GM23338 (cell line): ENCODE results near the gene STON2. TPM values are rescaled to one million over a fixed set of nuclear protein-coding genes. Genes with fewer than 3 reads are reported as not detected.
A peak's percentile ranks its signal among the peaks of the same experiment; 100 is the strongest.

Experiments used
- ATAC-seq: fragments of 200-7000 bp; cut with Tn5 transposase; 3 replicates; pipeline ENCODE4 v1.9.1; 2020
- DNase-seq: peaks from one replicate; pipeline ENCODE4 v3.0.0-alpha.2; 2015; ENCODE audit warnings: low spot score
- H2AFZ ChIP-seq: fragments of 200-600 bp; sonication (generic); 2 replicates; pipeline ENCODE4 v1.8.0; 2016; ENCODE audit warnings: antibody characterized with exemption, mild to moderate bottlenecking, moderate library complexity
- H3F3A ChIP-seq: fragments of 200-600 bp; sonication (generic); replicated peaks from 2 replicates; pipeline ENCODE4 v1.8.0; 2017; ENCODE audit warnings: antibody characterized with exemption, mixed run types, low read depth
- H3K27ac ChIP-seq: fragments of 200-600 bp; sonication (generic); 2 replicates; pipeline ENCODE4 v1.6.1; 2016; ENCODE audit warnings: low read depth
- H3K27me3 ChIP-seq: fragments of 200-600 bp; sonication (generic); 2 replicates; pipeline ENCODE4 v1.8.0; 2016; ENCODE audit warnings: mild to moderate bottlenecking, mixed run types, moderate library complexity; ENCODE audit not compliant: insufficient read depth
- H3K36me3 ChIP-seq: fragments of 200-600 bp; sonication (generic); 2 replicates; pipeline ENCODE4 v1.8.0; 2016; ENCODE audit warnings: mild to moderate bottlenecking; ENCODE audit not compliant: insufficient read depth
- H3K4me1 ChIP-seq: fragments of 200-600 bp; sonication (generic); 2 replicates; pipeline ENCODE4 v1.8.0; 2016; ENCODE audit warnings: mild to moderate bottlenecking, moderate library complexity; ENCODE audit not compliant: insufficient read depth
- H3K4me2 ChIP-seq: fragments of 200-600 bp; sonication (generic); 2 replicates; pipeline ENCODE4 v1.7.1; 2017; ENCODE audit warnings: mixed run types
- H3K4me3 ChIP-seq: fragments of 200-600 bp; sonication (generic); 2 replicates; pipeline ENCODE4 v1.6.1; 2016; ENCODE audit warnings: mixed run types
- H3K79me2 ChIP-seq: fragments of 200-600 bp; sonication (generic); replicated peaks from 2 replicates; pipeline ENCODE4 v1.8.0; 2017; ENCODE audit warnings: mild to moderate bottlenecking; ENCODE audit not compliant: insufficient read depth
- H3K9me2 ChIP-seq: fragments of 200-600 bp; sonication (generic); 2 replicates; pipeline ENCODE4 v1.8.0; 2017; ENCODE audit not compliant: insufficient read depth
- H4K20me1 ChIP-seq: fragments of 200-600 bp; sonication (generic); replicated peaks from 2 replicates; pipeline ENCODE4 v1.8.0; 2017; ENCODE audit warnings: mild to moderate bottlenecking; ENCODE audit not compliant: insufficient read depth
- H3K27ac Mint-ChIP-seq: 2 replicates; pipeline ENCODE4 v1.8.0; 2020; ENCODE audit warnings: inconsistent platforms, mild to moderate bottlenecking, moderate library complexity, mixed read lengths
- H3K27me3 Mint-ChIP-seq: 3 replicates; pipeline ENCODE4 v1.8.0; 2022; ENCODE audit warnings: low read depth, mild to moderate bottlenecking, moderate library complexity, mixed read lengths, inconsistent platforms; ENCODE audit not compliant: insufficient read depth, poor library complexity
- H3K36me3 Mint-ChIP-seq: 3 replicates; pipeline ENCODE4 v1.8.0; 2021; ENCODE audit warnings: low read depth, mild to moderate bottlenecking, inconsistent platforms, moderate library complexity, mixed read lengths
- H3K4me1 Mint-ChIP-seq: 3 replicates; pipeline ENCODE4 v1.8.0; 2020; ENCODE audit warnings: mild to moderate bottlenecking, inconsistent platforms, mixed read lengths
- H3K4me3 Mint-ChIP-seq: 3 replicates; pipeline ENCODE4 v1.8.0; 2021; ENCODE audit warnings: moderate library complexity, mild to moderate bottlenecking, inconsistent platforms, mixed read lengths
- H3K9me3 Mint-ChIP-seq: 3 replicates; pipeline ENCODE4 v1.8.0; 2020; ENCODE audit warnings: moderate library complexity, mild to moderate bottlenecking, inconsistent platforms, mixed read lengths
- CREB1 ChIP-seq: fragments of 250-450 bp; sonication (Bioruptor Pico); IDR thresholded peaks from 2 replicates; pipeline ENCODE4 v1.5.0; 2020; ENCODE audit warnings: low read depth, mild to moderate bottlenecking, moderate library complexity
- EZH2 ChIP-seq: fragments of 200-600 bp; sonication (generic); IDR thresholded peaks from one replicate; pipeline ENCODE4 v1.8.0; 2017; ENCODE audit warnings: antibody characterized with exemption, mild to moderate bottlenecking, low read depth; ENCODE audit not compliant: unreplicated experiment
- EZH2phosphoT487 ChIP-seq: fragments of 200-600 bp; sonication (generic); IDR thresholded peaks from one replicate; pipeline ENCODE4 v1.8.1; 2018; ENCODE audit warnings: antibody characterized with exemption; ENCODE audit not compliant: unreplicated experiment
- JUNB ChIP-seq: IDR thresholded peaks from one replicate; pipeline ENCODE4 v1.6.1; 2016; ENCODE audit warnings: antibody characterized with exemption; ENCODE audit not compliant: unreplicated experiment
- NANOG ChIP-seq: IDR thresholded peaks from 2 replicates; pipeline ENCODE4 v1.6.1; 2016; ENCODE audit warnings: antibody characterized with exemption, borderline replicate concordance
- POLR2AphosphoS5 ChIP-seq: IDR thresholded peaks from 2 replicates; pipeline ENCODE4 v1.6.1; 2016; ENCODE audit warnings: antibody characterized with exemption, low read depth
- STAT1 ChIP-seq: IDR thresholded peaks from one replicate; pipeline ENCODE4 v1.6.1; 2016; ENCODE audit warnings: antibody characterized with exemption; ENCODE audit not compliant: unreplicated experiment
- ZNF114 ChIP-seq: fragments of 250-450 bp; sonication (Bioruptor Pico); IDR thresholded peaks from 2 replicates; pipeline ENCODE4 v1.5.0; 2020; ENCODE audit warnings: mild to moderate bottlenecking, moderate library complexity
- ZNF331 ChIP-seq: fragments of 250-450 bp; sonication (Bioruptor Pico); IDR thresholded peaks from 2 replicates; pipeline ENCODE4 v1.5.0; 2020; ENCODE audit warnings: low read depth, mild to moderate bottlenecking, moderate library complexity
- polyA plus RNA-seq: library from polyadenylated mRNA; unstranded; fragments of >200 nt; fragmentation: Nextera tagmentation; extraction: Ambion mirVana; gene quantifications from 2 replicates; pipeline ENCODE4 v1.2.1, GENCODE V29; 2016
- total RNA-seq: library from RNA; depleted of rRNA; stranded (reverse); fragments of >200 nt; shearing (Covaris generic); gene quantifications from 2 replicates; pipeline ENCODE4 v1.2.3, GENCODE V29; 2014
- TF ChIP-seq, protein P1 (sequence below), 2 experiments: fragments of 200-600 bp in 1 of 2; sonication (generic) in 1 of 2; conservative IDR thresholded peaks; 2 replicates each; pipeline versions ENCODE4 v1.5.1 to v1.6.1; 2016 to 2017; ENCODE audit warnings: antibody characterized with exemption in 2 of 2, low read depth in 2 of 2, mild to moderate bottlenecking in 2 of 2, moderate library complexity in 1 of 2
- TF ChIP-seq, protein P2 (sequence below): IDR thresholded peaks from one replicate; pipeline ENCODE4 v1.6.1; 2018; ENCODE audit warnings: antibody characterized with exemption; ENCODE audit not compliant: unreplicated experiment
- TF ChIP-seq, protein P3 (sequence below): IDR thresholded peaks from 2 replicates; pipeline ENCODE4 v1.6.1; 2016; ENCODE audit warnings: antibody characterized with exemption
- TF ChIP-seq, protein P4 (sequence below): fragments of 250-450 bp; sonication (Bioruptor Pico); IDR thresholded peaks from 2 replicates; pipeline ENCODE4 v1.5.0; 2020; ENCODE audit warnings: mild to moderate bottlenecking, moderate library complexity

Gene STON2
- total and polyA plus RNA-seq, 2 experiments from 2014 or later = 8.2 to 71.0 TPM

DNA sequence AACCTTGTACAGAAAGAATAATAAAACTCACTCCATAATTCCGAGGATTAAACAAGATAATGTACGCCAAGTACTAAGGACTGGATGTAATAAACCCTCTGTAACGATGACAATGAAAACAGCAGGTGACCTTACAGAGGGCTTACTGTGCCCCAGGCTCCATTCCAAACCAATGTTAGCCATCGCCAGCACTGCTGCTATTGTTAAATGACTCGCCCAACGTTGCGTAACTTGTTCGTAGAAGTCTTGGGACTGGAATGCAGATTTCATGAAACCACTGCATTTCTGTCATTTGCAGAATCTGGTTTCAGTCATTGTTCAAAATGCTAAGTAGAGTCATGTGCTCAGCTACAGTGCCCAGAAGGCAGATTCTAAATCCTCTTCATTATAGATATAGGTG lies 728 bp upstream of the STON2 start:
- Histone ChIP-seq H3K79me2 (peaks cover 11% of the 10 kb centered on the region; the same call in 1 of the 2 replicates), H3K4me3 (no peak overlapping the region), H4K20me1 (peaks cover 5% of the 10 kb centered on the region), H3K4me1 (no peaks in the 10 kb centered on the region), H3K36me3 (peaks cover 5% of the 10 kb centered on the region), H3K27ac (no peak overlapping the region), H2AFZ (no peak overlapping the region), H3K27me3 (no peaks in the 10 kb centered on the region), H3F3A (no peaks in the 10 kb centered on the region), H3K9me2 (no peaks in the 10 kb centered on the region), H3K4me2 (no peak overlapping the region)
- Mint-ChIP-seq H3K4me1 (peaks cover 11% of the 10 kb centered on the region), H3K36me3 (peaks cover 27% of the 10 kb centered on the region), H3K27me3 (peaks cover 7% of the 10 kb centered on the region), H3K27ac (no peak overlapping the region), H3K4me3 (no peak overlapping the region), H3K9me3 (no peaks in the 10 kb centered on the region)
- TF ChIP-seq POLR2AphosphoS5 = no peak
- TF ChIP-seq ZNF114 (CRISPR knock-in tag) = no peak
- no peak for TF ChIP-seq STAT1
- TF ChIP-seq, protein P1, sequence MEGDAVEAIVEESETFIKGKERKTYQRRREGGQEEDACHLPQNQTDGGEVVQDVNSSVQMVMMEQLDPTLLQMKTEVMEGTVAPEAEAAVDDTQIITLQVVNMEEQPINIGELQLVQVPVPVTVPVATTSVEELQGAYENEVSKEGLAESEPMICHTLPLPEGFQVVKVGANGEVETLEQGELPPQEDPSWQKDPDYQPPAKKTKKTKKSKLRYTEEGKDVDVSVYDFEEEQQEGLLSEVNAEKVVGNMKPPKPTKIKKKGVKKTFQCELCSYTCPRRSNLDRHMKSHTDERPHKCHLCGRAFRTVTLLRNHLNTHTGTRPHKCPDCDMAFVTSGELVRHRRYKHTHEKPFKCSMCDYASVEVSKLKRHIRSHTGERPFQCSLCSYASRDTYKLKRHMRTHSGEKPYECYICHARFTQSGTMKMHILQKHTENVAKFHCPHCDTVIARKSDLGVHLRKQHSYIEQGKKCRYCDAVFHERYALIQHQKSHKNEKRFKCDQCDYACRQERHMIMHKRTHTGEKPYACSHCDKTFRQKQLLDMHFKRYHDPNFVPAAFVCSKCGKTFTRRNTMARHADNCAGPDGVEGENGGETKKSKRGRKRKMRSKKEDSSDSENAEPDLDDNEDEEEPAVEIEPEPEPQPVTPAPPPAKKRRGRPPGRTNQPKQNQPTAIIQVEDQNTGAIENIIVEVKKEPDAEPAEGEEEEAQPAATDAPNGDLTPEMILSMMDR (conservative IDR thresholded peaks at IDR 0.05; ENCODE audit: low read depth in 2 of 2) = no peak
- TF ChIP-seq, protein P2, sequence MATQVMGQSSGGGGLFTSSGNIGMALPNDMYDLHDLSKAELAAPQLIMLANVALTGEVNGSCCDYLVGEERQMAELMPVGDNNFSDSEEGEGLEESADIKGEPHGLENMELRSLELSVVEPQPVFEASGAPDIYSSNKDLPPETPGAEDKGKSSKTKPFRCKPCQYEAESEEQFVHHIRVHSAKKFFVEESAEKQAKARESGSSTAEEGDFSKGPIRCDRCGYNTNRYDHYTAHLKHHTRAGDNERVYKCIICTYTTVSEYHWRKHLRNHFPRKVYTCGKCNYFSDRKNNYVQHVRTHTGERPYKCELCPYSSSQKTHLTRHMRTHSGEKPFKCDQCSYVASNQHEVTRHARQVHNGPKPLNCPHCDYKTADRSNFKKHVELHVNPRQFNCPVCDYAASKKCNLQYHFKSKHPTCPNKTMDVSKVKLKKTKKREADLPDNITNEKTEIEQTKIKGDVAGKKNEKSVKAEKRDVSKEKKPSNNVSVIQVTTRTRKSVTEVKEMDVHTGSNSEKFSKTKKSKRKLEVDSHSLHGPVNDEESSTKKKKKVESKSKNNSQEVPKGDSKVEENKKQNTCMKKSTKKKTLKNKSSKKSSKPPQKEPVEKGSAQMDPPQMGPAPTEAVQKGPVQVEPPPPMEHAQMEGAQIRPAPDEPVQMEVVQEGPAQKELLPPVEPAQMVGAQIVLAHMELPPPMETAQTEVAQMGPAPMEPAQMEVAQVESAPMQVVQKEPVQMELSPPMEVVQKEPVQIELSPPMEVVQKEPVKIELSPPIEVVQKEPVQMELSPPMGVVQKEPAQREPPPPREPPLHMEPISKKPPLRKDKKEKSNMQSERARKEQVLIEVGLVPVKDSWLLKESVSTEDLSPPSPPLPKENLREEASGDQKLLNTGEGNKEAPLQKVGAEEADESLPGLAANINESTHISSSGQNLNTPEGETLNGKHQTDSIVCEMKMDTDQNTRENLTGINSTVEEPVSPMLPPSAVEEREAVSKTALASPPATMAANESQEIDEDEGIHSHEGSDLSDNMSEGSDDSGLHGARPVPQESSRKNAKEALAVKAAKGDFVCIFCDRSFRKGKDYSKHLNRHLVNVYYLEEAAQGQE = no peak
- TF ChIP-seq ZNF331 (CRISPR knock-in tag) = no peak
- TF ChIP-seq, protein P3, sequence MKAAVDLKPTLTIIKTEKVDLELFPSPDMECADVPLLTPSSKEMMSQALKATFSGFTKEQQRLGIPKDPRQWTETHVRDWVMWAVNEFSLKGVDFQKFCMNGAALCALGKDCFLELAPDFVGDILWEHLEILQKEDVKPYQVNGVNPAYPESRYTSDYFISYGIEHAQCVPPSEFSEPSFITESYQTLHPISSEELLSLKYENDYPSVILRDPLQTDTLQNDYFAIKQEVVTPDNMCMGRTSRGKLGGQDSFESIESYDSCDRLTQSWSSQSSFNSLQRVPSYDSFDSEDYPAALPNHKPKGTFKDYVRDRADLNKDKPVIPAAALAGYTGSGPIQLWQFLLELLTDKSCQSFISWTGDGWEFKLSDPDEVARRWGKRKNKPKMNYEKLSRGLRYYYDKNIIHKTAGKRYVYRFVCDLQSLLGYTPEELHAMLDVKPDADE = no peak
- no peak for TF ChIP-seq JUNB
- TF ChIP-seq EZH2 = no peak
- TF ChIP-seq EZH2phosphoT487 = no peak
- no peak for TF ChIP-seq CREB1 (CRISPR knock-in tag)
- TF ChIP-seq NANOG = no peak
- TF ChIP-seq, protein P4, sequence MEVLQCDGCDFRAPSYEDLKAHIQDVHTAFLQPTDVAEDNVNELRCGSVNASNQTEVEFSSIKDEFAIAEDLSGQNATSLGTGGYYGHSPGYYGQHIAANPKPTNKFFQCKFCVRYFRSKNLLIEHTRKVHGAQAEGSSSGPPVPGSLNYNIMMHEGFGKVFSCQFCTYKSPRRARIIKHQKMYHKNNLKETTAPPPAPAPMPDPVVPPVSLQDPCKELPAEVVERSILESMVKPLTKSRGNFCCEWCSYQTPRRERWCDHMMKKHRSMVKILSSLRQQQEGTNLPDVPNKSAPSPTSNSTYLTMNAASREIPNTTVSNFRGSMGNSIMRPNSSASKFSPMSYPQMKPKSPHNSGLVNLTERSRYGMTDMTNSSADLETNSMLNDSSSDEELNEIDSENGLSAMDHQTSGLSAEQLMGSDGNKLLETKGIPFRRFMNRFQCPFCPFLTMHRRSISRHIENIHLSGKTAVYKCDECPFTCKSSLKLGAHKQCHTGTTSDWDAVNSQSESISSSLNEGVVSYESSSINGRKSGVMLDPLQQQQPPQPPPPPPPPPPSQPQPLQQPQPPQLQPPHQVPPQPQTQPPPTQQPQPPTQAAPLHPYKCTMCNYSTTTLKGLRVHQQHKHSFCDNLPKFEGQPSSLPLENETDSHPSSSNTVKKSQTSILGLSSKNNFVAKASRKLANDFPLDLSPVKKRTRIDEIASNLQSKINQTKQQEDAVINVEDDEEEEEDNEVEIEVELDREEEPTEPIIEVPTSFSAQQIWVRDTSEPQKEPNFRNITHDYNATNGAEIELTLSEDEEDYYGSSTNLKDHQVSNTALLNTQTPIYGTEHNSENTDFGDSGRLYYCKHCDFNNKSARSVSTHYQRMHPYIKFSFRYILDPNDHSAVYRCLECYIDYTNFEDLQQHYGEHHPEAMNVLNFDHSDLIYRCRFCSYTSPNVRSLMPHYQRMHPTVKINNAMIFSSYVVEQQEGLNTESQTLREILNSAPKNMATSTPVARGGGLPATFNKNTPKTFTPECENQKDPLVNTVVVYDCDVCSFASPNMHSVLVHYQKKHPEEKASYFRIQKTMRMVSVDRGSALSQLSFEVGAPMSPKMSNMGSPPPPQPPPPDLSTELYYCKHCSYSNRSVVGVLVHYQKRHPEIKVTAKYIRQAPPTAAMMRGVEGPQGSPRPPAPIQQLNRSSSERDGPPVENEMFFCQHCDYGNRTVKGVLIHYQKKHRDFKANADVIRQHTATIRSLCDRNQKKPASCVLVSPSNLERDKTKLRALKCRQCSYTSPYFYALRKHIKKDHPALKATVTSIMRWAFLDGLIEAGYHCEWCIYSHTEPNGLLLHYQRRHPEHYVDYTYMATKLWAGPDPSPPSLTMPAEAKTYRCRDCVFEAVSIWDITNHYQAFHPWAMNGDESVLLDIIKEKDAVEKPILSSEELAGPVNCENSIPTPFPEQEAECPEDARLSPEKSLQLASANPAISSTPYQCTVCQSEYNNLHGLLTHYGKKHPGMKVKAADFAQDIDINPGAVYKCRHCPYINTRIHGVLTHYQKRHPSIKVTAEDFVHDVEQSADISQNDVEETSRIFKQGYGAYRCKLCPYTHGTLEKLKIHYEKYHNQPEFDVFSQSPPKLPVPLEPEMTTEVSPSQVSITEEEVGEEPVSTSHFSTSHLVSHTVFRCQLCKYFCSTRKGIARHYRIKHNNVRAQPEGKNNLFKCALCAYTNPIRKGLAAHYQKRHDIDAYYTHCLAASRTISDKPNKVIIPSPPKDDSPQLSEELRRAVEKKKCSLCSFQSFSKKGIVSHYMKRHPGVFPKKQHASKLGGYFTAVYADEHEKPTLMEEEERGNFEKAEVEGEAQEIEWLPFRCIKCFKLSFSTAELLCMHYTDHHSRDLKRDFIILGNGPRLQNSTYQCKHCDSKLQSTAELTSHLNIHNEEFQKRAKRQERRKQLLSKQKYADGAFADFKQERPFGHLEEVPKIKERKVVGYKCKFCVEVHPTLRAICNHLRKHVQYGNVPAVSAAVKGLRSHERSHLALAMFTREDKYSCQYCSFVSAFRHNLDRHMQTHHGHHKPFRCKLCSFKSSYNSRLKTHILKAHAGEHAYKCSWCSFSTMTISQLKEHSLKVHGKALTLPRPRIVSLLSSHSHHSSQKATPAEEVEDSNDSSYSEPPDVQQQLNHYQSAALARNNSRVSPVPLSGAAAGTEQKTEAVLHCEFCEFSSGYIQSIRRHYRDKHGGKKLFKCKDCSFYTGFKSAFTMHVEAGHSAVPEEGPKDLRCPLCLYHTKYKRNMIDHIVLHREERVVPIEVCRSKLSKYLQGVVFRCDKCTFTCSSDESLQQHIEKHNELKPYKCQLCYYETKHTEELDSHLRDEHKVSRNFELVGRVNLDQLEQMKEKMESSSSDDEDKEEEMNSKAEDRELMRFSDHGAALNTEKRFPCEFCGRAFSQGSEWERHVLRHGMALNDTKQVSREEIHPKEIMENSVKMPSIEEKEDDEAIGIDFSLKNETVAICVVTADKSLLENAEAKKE (CRISPR knock-in tag) = no peak
- ATAC-seq (peak; percentile 50), DNase-seq (peak; percentile 42)
